HG03139 (cell line): ENCODE measurements around the gene LRRC8E.

Experiments
- ATAC-seq: cut with Tn5 transposase; IDR thresholded peaks from one replicate; pipeline ENCODE4 v1.9.1; 2021; ENCODE audit not compliant: unreplicated experiment

Gene LRRC8E

GRCh38 chr19:7918615-7919421, 30.5 kb downstream of the LRRC8E start:
- ATAC-seq = no peak

GRCh38 chr19:7919610-7920518, 31.6 kb downstream of the LRRC8E start, which contains the start of gene SNAPC2:
Gene SNAPC2, plus strand, starts transcription at chr19:7920338. Its CDS starts 29 bp downstream, at chr19:7920367.
- ATAC-seq = peak; percentile 39

GRCh38 chr19:7920519-7921301, 32.4 kb downstream of the LRRC8E start:
- ATAC-seq = peak; percentile 32

- no peak for ATAC-seq
These were observed 33.1 kb downstream of the LRRC8E start for GRCh38 chr19:7921302-7921966.

- no peak for ATAC-seq
These were observed 33.9 kb downstream of the LRRC8E start for GRCh38 chr19:7921967-7922835.

- ATAC-seq = no peak
These were observed 34.5 kb downstream of the LRRC8E start for GRCh38 chr19:7922836-7923195.

GRCh38 chr19:7923295-7924191, 35.2 kb downstream of the LRRC8E start:
- no peak for ATAC-seq

- ATAC-seq = no peak
These were observed 35.9 kb downstream of the LRRC8E start for GRCh38 chr19:7924241-7924640.

GRCh38 chr19:7924651-7925170, 36.4 kb downstream of the LRRC8E start:
- no peak for ATAC-seq

GRCh38 chr19:7925171-7925851, 37.0 kb downstream of the LRRC8E start:
- no peak for ATAC-seq

- ATAC-seq = no peak
These were observed 37.9 kb downstream of the LRRC8E start, which contains the start of gene CTXN1 for GRCh38 chr19:7926021-7926726. Gene CTXN1, minus strand, starts transcription at chr19:7926135. Its CDS starts 597 bp downstream, at chr19:7925538.

- no peak for ATAC-seq
These were observed 38.7 kb downstream of the LRRC8E start for GRCh38 chr19:7926727-7927604.

GRCh38 chr19:7927605-7928333, 39.5 kb downstream of the LRRC8E start:
- no peak for ATAC-seq

GRCh38 chr19:7928334-7928706, 40.0 kb downstream of the LRRC8E start:
- ATAC-seq = no peak
